Hematopoietic multipotent progenitor cell treated with erythropoietin and hydrocortisone succinate and interleukin-3 and kit ligand, for 8 days (in vitro differentiated cells): ENCODE measurements around the gene PLPPR1.
"Not testable (repeated sequence)": the region's sequence is repeated elsewhere in the genome, so short reads cannot be mapped to it uniquely, and the experiment has no call there.

Experiments
- DNase-seq: peaks from one replicate; pipeline ENCODE4 v3.0.0-alpha.2; 2015

PLPPR1 gene

GRCh38 chr9:101307524-101308213, 279.1 kb downstream of the PLPPR1 start:
- no peak for DNase-seq

GRCh38 chr9:101309139-101309538, 280.6 kb downstream of the PLPPR1 start:
- no peak for DNase-seq

GRCh38 chr9:101311191-101311590, 282.7 kb downstream of the PLPPR1 start:
- no peak for DNase-seq

GRCh38 chr9:101311758-101312420, 283.4 kb downstream of the PLPPR1 start:
- DNase-seq = peak; percentile 86

DNA sequence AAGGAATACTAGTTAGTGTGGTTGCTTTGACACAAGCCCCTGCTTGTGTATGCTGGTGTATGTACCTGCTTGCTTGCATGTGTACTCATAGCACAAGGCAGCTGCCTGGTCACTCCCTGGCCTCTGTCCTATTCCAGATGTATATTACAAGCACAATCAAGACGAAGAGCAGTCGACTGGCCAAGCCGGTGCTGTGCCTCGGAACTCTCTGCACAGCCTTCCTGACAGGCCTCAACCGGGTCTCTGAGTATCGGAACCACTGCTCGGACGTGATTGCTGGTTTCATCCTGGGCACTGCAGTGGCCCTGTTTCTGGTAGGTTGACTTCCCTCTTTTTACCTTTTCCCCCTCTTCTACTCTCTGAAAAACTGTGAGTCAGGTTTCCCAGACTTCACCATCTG, 284.1 kb downstream of the PLPPR1 start:
- no peak for DNase-seq

DNA sequence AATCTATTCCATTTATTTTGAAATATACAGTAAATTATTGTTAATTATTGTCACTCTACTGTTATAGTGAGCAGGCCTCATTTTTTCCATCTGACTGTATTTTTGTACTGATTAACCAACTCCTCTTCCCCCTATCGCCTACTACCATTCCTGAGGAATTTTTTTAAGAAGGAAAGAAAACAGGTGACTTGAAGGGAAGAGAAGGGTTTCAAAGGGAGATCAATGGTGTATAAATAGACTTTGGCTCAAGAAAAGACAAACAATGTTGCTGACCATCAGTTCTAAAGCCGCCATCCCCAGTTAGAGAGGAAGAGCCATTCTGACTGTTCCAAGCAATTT, 286.6 kb downstream of the PLPPR1 start:
- no peak for DNase-seq

DNA sequence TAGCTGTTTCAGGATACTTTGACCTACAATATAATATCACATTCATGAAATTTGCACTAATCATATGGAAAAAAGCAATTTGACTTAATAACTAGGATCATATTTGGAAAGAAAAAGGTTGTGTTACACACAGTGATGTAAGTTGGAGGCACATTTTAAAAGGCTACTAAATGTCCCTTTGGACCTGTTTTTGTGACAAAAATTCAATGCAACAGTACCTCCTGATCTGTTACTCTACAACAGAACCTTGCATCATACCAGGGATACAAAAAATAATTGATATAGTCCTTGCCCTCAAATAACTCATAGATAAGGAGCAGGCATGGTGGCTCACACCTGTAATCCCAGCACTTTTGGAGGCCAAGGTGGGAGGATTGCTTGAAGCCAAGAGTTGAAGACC, 289.2 kb downstream of the PLPPR1 start:
- DNase-seq = no peak

GRCh38 chr9:101323129-101323528, 294.6 kb downstream of the PLPPR1 start:
- no peak for DNase-seq

DNA sequence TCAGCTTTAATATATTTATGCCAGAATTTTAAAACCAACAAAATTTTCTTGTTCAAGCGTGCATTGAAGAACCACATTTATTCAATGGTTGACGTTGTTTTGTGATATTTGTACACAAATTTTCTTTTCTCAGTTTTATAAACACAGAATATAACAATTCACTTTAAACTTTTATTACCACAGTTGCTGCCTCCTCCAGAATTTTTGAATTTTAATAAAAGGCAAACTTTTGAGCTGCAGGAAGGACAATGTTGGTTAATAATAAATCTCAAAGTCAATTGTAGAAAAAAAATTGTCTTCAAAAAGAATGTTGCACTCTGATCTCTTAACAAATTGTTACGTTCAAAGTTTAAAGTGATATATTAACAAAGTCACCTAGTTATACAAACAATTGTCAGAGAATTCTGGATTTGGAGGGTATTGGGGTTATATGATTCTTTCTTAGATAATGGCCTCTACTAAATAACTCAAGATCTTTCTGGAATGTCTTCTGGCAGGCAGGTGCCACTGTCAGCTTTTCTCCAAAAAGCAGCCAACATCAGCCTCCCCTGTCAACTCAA, 295.8 kb downstream of the PLPPR1 start:
- no peak for DNase-seq

DNA sequence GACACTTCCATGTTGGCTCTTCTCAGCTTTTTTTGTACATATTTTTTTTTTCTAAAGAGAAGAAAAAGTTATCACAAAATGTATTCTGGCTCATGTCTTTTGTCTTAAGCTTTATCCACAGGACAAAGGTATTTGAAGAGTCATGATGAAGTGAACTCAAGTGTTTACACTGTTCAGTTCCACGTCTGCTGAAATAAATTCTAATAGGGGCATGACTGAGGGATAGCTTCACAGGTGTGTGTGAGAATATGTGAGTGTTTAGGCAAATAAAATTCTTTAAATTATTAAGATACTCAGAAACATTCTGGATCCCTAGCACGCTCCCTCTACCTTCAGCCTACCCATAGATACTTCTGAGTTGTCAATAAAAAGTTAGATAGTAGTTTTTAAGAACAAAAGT, 296.5 kb downstream of the PLPPR1 start:
- no peak for DNase-seq

DNA sequence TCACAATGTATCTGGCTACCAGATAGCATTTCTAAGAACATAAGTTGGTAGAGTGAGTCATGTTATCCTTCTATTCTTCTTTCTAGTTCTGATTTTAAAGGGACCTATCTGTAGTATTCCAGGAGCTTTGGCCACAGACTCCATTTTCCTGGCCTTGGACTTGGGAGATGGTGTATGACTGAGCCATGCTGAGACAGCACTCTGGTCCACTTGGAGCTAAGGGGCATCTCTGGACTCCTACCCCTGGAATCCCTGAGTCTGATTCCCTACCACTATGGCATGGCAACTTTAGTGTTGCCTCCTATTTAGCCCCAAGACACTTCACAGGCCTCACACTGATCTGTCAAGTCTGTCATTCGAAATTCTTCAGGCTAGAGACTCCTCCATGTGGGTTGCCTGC, 297.5 kb downstream of the PLPPR1 start:
- no peak for DNase-seq

DNA sequence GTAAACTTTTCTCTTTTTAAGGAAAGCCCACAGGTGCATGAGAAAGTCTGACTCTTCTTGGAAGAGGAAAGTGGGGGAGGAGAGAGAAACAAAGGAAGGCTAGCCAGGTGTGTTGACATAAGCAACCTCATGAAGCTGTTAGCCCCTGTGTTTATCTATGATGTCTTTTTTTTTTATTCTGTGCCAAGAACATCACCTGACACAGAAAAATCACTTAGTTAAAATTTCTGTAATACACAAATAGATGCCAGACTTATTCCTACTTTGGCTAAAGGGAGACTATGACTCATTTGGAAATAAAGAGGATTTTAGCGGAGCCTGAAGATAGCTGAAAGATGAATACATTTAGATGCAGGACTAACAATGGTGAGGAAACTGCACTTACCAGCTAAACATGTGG, 298.0 kb downstream of the PLPPR1 start:
- DNase-seq = no peak

GRCh38 chr9:101327422-101327909, 298.9 kb downstream of the PLPPR1 start:
- DNase-seq = not testable (repeated sequence)

GRCh38 chr9:101332362-101332761, 303.8 kb downstream of the PLPPR1 start:
- no peak for DNase-seq

- DNase-seq = no peak
Observed at GRCh38 chr9:101333490-101333889, 305.0 kb downstream of the PLPPR1 start.

DNA sequence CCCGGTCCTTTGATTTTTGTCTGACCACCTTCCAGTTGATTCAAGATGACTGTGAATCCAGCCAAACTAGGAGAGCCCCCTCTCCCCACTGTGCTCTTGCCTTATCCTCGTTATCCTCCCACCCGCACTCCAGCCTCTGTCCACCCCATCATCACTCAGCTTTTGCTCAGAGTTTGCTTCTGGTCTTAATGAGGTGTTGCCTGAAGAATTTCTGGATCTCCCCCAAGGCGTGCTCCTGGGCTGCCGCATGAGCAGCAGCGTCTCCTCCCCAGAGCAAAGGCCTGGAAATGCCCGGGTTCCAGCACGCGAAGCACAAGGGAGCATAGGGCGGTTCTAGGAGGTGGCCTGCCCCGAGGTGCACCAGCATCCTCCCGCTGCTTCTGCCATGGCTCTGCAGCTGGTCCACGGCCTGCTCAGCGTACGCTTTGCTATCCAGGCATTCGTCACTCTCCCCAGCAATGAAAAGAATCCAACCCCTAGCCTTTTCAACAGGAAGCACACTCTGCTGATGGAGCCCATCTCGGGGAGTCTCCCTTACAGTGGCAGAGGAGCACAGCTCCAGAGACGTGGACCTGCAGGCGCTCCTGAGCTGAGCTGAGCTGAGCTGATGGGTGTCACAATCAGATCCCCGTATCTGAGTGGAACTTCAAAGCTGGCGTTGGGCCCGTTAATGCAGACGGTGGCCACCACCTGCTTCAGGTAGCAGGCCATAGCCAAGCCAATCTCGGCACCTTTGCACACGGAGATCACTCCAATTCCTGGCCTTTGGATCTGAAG, 305.6 kb downstream of the PLPPR1 start:
- no peak for DNase-seq

DNA sequence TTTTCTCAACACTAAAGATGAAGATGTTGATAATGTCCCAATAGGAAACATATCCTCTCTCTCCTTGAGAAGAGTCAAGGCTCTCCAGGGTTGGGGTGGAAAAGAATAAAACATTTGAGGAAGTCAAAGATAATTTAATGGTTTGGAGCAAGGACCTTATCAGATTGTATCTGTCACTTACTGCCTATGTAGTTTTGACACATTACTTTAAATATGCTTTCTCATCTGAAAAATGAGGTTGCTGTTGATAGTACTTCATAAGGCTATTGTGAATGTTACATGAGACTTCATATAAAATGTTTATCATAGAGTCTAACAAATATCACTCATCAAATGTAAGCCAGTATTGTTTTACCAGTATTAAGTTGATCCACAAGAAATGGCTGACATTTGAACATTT, 307.6 kb downstream of the PLPPR1 start:
- no peak for DNase-seq

DNA sequence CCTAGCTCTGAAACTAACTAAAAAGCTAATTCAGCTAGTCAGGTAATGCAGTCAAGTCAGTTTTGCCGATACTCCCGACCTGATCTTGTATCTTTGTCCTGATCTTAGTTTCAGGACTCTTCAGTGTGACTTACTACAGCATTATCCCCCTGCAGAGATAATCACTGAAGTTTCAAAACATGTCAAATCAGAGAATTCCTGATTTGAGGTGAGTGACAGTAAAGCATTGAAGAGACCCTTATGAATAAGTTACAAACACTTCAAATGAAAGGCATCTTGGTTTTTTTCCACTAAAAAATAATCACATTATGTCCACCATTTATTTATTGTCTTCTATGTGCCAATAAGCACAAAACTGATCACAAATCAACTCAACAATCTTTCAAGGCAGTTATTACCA, 308.7 kb downstream of the PLPPR1 start:
- no peak for DNase-seq

GRCh38 chr9:101341958-101342357, 313.4 kb downstream of the PLPPR1 start:
- no peak for DNase-seq

- DNase-seq = no peak
Observed at GRCh38 chr9:101342595-101342994, 314.1 kb downstream of the PLPPR1 start.

- no peak for DNase-seq
Observed at GRCh38 chr9:101350285-101350684, 321.8 kb downstream of the PLPPR1 start.

- DNase-seq = no peak
Observed at GRCh38 chr9:101352892-101353463, 324.5 kb downstream of the PLPPR1 start.

DNA sequence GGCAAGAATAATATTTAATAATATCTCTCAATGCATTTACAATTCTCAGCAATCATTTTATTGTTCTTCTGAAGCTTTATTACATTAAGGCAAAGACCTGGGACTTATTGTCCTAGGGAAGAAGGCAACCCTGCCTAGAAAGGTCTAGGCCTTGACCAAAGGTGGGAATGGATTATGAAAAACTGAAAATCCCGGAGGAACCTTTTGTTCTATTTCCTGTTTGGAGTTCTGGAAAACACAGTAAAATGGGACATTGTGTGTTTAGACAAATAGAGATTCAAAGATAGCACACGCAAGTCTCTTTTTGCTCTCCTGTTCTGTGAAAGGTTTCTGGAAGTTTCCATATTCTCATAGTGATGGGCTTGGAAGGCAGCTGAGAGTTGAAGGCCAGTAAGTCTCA, 325.2 kb downstream of the PLPPR1 start:
- no peak for DNase-seq
